HG02885 (cell line): ENCODE data around the gene KAT2A.

Experiments
- ATAC-seq: cut with Tn5 transposase; IDR thresholded peaks from one replicate; pipeline ENCODE4 v1.9.1; 2021; ENCODE audit warnings: mild to moderate bottlenecking; ENCODE audit not compliant: unreplicated experiment, poor library complexity

KAT2A gene

GRCh38 chr17:42068979-42069378, 52.2 kb downstream of the KAT2A start:
- ATAC-seq: no peak

- no peak for ATAC-seq
Observed at GRCh38 chr17:42067371-42068091, 53.6 kb downstream of the KAT2A start.

DNA sequence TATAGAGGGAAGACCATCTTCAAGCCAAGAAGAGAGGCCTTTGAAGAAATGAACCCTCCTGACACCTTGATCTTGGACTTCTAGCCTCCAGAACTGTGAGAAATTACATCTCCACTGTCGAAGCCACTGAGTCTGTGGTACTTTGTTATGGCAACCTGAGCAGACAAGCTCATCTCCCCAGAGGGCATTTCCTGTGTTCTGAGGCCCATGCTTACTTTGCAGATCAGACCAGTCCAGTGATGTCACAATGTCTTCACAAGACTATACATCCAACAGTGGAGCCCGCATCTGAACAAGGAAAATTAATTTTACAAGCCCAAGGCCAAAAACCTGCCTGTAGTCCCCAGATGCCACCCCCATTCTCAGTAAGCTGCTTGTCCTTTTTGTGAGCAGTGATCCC, 56.0 kb downstream of the KAT2A start:
- no peak for ATAC-seq
